ENCODE results near the gene RBPJ.
"Not testable (repeated sequence)": the region's sequence is repeated elsewhere in the genome, so short reads cannot be mapped to it uniquely, and the experiment has no call there.

The RBPJ gene

GRCh38 chr4:26311633-26312032 lies 9.2 kb upstream of the RBPJ start:
- no peak for DNase-seq (ENCODE audit: low read depth)
- H3K4me3 ChIP-seq (ENCODE audit: control insufficient read depth, low read depth, low read length) = no peak overlapping the region
- TF ChIP-seq CTCF (IDR thresholded peaks at IDR 0.05; ENCODE audit: control insufficient read depth, insufficient read depth, low read depth, low read length, missing control alignments) = no peak

- not testable (repeated sequence) for DNase-seq (ENCODE audit: low read depth)
These were observed 5.4 kb upstream of the RBPJ start for GRCh38 chr4:26315316-26315932.

GRCh38 chr4:26317766-26318165 lies 3.0 kb upstream of the RBPJ start:
- H3K4me3 ChIP-seq (ENCODE audit: control insufficient read depth, low read depth, low read length) = no peak overlapping the region
- no peak for TF ChIP-seq CTCF (IDR thresholded peaks at IDR 0.05; ENCODE audit: control insufficient read depth, insufficient read depth, low read depth, low read length, missing control alignments)
- no peak for DNase-seq (ENCODE audit: low read depth)

More at GRCh38 chr4:26315316-26315932, 5.4 kb upstream of the RBPJ start:
- H3K4me3 ChIP-seq (ENCODE audit: control insufficient read depth, low read depth, low read length) = not testable (repeated sequence)

GRCh38 chr4:26319467-26319948 lies 1.3 kb upstream of the RBPJ start:
- TF ChIP-seq CTCF (IDR thresholded peaks at IDR 0.05; ENCODE audit: control insufficient read depth, insufficient read depth, low read depth, low read length, missing control alignments) = no peak
- peak; percentile 99 for DNase-seq (ENCODE audit: low read depth)
- peak overlapping the region; percentile 94 for H3K4me3 ChIP-seq (ENCODE audit: control insufficient read depth, low read depth, low read length)

GRCh38 chr4:26319949-26320537 lies 771 bp upstream of the RBPJ start:
- DNase-seq (ENCODE audit: low read depth) = no peak
- no peak for TF ChIP-seq CTCF (IDR thresholded peaks at IDR 0.05; ENCODE audit: control insufficient read depth, insufficient read depth, low read depth, low read length, missing control alignments)
- peak overlapping the region; percentile 94 for H3K4me3 ChIP-seq (ENCODE audit: control insufficient read depth, low read depth, low read length)

GRCh38 chr4:26321373-26322221 lies 783 bp downstream of the RBPJ start:
- no peak for DNase-seq (ENCODE audit: low read depth)
- peak overlapping the region; percentile 94 for H3K4me3 ChIP-seq (ENCODE audit: control insufficient read depth, low read depth, low read length)
- TF ChIP-seq CTCF (IDR thresholded peaks at IDR 0.05; ENCODE audit: control insufficient read depth, insufficient read depth, low read depth, low read length, missing control alignments) = no peak

- peak overlapping the region; percentile 94 for H3K4me3 ChIP-seq (ENCODE audit: control insufficient read depth, low read depth, low read length)
- TF ChIP-seq CTCF (IDR thresholded peaks at IDR 0.05; ENCODE audit: control insufficient read depth, insufficient read depth, low read depth, low read length, missing control alignments) = no peak
- DNase-seq (ENCODE audit: low read depth) = no peak
These were observed 1.5 kb downstream of the RBPJ start for GRCh38 chr4:26322346-26322745.
